Esophagus muscularis mucosa (tissue), 4 donors: ENCODE measurements around the gene ALKBH4. TPM values are rescaled to one million over a fixed set of nuclear protein-coding genes. Genes with fewer than 3 reads are reported as not detected.

ENCODE experiments used
- DNase-seq: peaks from one replicate; pipeline ENCODE4 v3.0.0-alpha.2; 2017; ENCODE audit errors: extremely low spot score
- H3K27ac ChIP-seq, 4 donors: fragments of 200-600 bp; sonication (generic); replicated peaks in 1 of 4; 1 replicate in 3 of 4; 2 replicates in 1 of 4; pipeline ENCODE4 v1.5.1; 2016 to 2019; ENCODE audit warnings: mild to moderate bottlenecking in 1 of 4
- H3K27me3 ChIP-seq, 4 donors: fragments of 200-600 bp; sonication (generic); one replicate each; pipeline versions ENCODE4 v1.5.1 to v1.6.0; 2016 to 2019
- H3K36me3 ChIP-seq, 4 donors: fragments of 200-600 bp; sonication (generic); one replicate each; pipeline ENCODE4 v1.5.1; 2016 to 2019
- H3K4me1 ChIP-seq, 4 donors: fragments of 200-600 bp; sonication (generic); one replicate each; pipeline ENCODE4 v1.5.1; 2016 to 2019
- H3K4me3 ChIP-seq, 4 donors: fragments of 200-600 bp; sonication (generic); 1 replicate in 2 of 4; 2 replicates in 2 of 4; pipeline ENCODE4 v1.5.1; 2016 to 2019; ENCODE audit warnings: mild to moderate bottlenecking in 4 of 4, moderate library complexity in 1 of 4
- H3K9me3 ChIP-seq, 4 donors: fragments of 200-600 bp; sonication (generic); 1 replicate in 3 of 4; 2 replicates in 1 of 4; pipeline ENCODE4 v1.5.1; 2016 to 2019
- EP300 ChIP-seq: sonication (generic); formaldehyde crosslinking; IDR thresholded peaks from one replicate; pipeline ENCODE4 v1.6.1; 2017; ENCODE audit warnings: antibody characterized with exemption
- POLR2A ChIP-seq: fragments of 450-650 bp; IDR thresholded peaks from one replicate; pipeline ENCODE4 v1.6.1; 2017; ENCODE audit warnings: antibody characterized with exemption, moderate library complexity, mild to moderate bottlenecking, low read depth
- POLR2AphosphoS5 ChIP-seq, 2 donors: sonication (generic); formaldehyde crosslinking; IDR thresholded peaks; one replicate each; pipeline ENCODE4 v1.6.1; 2017; ENCODE audit warnings: antibody characterized with exemption in 2 of 2
- WGBS: methylation state at CpG from one replicate; pipeline ENCODE4 v1.1.5; 2018; 5-methylcytosine and 5-hydroxymethylcytosine counted together
- intact Hi-C: fragments of 100-400 bp; cut with DNase I; formaldehyde crosslinking; loops from one replicate; pipeline ENCODE4 v1.15.1; 2023
- total RNA-seq, 4 donors: library from RNA; depleted of rRNA; stranded (reverse); fragments of >200 nt; gene quantifications; one replicate each; pipeline versions ENCODE4 v1.1.0 to v1.2.1, GENCODE V29; 2016
- TF ChIP-seq, protein P1 (sequence below), 3 experiments: fragments of 200-600 bp in 2 of 3; fragments of 450-650 bp in 1 of 3; sonication (generic) in 2 of 3; IDR thresholded peaks; one replicate each; pipeline ENCODE4 v1.5.1; 2017 to 2019; ENCODE audit warnings: antibody characterized with exemption in 3 of 3, mild to moderate bottlenecking in 2 of 3, moderate library complexity in 1 of 3

The ALKBH4 gene
- total RNA-seq, 4 donors from 2014 or later, result 8.3 to 19.4 (median 16.0) TPM

DNA sequence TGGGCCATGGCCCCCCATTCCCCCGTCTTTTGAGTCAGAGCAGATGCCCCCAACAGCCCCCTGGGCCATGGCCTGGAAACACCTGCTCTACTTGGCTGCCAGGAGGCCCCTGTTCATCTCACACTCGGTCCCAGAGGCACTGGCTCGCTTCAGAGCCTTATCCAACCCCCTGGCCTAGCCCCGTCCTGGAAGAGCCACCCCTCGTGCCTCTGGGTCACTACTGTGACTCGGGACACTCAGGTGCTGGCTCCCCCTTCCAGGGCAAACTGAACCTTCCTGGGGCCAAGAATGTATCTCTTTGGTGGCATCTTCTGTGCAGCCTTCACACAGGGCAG lies 7.1 kb upstream of the ALKBH4 start:
- no peaks in the 10 kb centered on the region for H3K9me3 ChIP-seq
- H3K27ac ChIP-seq, result no peak overlapping the region
- peaks cover 7 to 77% (median 57%) of the 10 kb centered on the region in 4 donors for H3K36me3 ChIP-seq
- intact Hi-C loops, result no loop called here
- H3K4me1 ChIP-seq, result peaks cover 0 to 11% (median 5%) of the 10 kb centered on the region in 4 donors
- H3K27me3 ChIP-seq, result no peaks in the 10 kb centered on the region
- no peak for DNase-seq
- H3K4me3 ChIP-seq, result no peak overlapping the region
- TF ChIP-seq, protein P1, sequence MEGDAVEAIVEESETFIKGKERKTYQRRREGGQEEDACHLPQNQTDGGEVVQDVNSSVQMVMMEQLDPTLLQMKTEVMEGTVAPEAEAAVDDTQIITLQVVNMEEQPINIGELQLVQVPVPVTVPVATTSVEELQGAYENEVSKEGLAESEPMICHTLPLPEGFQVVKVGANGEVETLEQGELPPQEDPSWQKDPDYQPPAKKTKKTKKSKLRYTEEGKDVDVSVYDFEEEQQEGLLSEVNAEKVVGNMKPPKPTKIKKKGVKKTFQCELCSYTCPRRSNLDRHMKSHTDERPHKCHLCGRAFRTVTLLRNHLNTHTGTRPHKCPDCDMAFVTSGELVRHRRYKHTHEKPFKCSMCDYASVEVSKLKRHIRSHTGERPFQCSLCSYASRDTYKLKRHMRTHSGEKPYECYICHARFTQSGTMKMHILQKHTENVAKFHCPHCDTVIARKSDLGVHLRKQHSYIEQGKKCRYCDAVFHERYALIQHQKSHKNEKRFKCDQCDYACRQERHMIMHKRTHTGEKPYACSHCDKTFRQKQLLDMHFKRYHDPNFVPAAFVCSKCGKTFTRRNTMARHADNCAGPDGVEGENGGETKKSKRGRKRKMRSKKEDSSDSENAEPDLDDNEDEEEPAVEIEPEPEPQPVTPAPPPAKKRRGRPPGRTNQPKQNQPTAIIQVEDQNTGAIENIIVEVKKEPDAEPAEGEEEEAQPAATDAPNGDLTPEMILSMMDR (IDR thresholded peaks at IDR 0.05), result no peak
- no peak for TF ChIP-seq EP300
- TF ChIP-seq POLR2AphosphoS5 (IDR thresholded peaks at IDR 0.05), result no peak
- TF ChIP-seq POLR2A, result no peak
- 79% methylated on average over 6 of the region's 6 CpGs for WGBS

DNA sequence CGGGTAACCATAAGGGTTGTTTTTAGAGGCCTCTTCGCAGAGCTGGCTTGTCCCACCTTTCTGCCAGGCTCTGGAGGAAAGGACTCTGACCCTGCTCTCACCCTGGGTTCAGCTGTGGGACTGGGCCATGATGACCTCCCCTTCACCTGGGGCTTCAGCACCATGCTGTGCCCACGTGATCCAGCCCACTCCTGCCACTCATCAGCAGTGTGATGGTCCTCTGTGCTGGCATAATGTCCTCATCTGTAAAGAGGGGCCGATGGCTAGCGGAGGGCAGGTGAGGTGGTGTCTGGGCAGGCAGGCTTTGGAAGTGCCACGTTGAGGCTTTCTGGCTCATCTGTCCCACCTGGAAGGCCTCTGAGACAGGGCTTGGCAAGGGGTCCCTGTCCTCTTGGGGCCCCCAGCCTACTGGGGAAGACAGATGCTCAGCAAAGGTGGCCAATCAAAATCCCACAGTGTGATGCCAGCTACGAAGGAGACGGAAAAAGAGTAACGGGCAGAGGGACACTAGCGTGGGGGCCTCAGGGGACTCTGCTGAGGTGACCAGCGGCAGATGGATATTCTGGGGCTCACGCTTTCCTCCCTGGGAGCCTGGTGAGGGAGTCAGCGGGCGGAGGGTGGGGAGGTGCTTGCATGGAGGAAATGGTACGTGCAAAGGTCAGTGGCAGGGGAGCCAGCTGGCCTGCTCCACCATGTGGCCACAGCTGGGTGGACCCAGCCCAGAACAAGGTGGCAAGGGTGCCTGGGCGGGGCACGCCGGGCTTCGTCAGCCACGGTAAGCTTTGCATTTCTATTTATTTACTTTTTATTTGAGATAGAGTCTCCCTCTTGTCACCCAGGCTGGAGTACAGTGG lies 5.5 kb upstream of the ALKBH4 start:
- no peak for TF ChIP-seq POLR2A
- TF ChIP-seq, protein P1 (IDR thresholded peaks at IDR 0.05), result no peak
- TF ChIP-seq EP300, result no peak
- TF ChIP-seq POLR2AphosphoS5 (IDR thresholded peaks at IDR 0.05), result no peak
- DNase-seq, result no peak
- Histone ChIP-seq H3K4me3 (no peak overlapping the region), H3K27me3 (no peaks in the 10 kb centered on the region), H3K4me1 (peaks cover 4 to 26% (median 18%) of the 10 kb centered on the region in 4 donors), H3K9me3 (no peaks in the 10 kb centered on the region), H3K36me3 (peaks cover 7 to 72% (median 54%) of the 10 kb centered on the region in 4 donors), H3K27ac (no peak overlapping the region)
- WGBS, result 84% methylated on average over 20 of the region's 20 CpGs
- intact Hi-C loops, result no loop called here

GRCh38 chr7:102469351-102469971 lies 4.8 kb upstream of the ALKBH4 start:
- H3K27ac ChIP-seq, result no peak overlapping the region
- H3K9me3 ChIP-seq, result no peaks in the 10 kb centered on the region
- TF ChIP-seq POLR2A (no peak), EP300 (no peak), POLR2AphosphoS5 (IDR thresholded peaks at IDR 0.05) (no peak)
- TF ChIP-seq, protein P1 (IDR thresholded peaks at IDR 0.05), result no peak
- DNase-seq, result no peak
- peaks cover 4 to 27% (median 18%) of the 10 kb centered on the region in 4 donors for H3K4me1 ChIP-seq
- no peak overlapping the region for H3K4me3 ChIP-seq
- no peaks in the 10 kb centered on the region for H3K27me3 ChIP-seq
- intact Hi-C loops, result no loop called here
- WGBS, result 80% methylated on average over 24 of the region's 24 CpGs
- H3K36me3 ChIP-seq, result peaks cover 7 to 68% (median 52%) of the 10 kb centered on the region in 4 donors

DNA sequence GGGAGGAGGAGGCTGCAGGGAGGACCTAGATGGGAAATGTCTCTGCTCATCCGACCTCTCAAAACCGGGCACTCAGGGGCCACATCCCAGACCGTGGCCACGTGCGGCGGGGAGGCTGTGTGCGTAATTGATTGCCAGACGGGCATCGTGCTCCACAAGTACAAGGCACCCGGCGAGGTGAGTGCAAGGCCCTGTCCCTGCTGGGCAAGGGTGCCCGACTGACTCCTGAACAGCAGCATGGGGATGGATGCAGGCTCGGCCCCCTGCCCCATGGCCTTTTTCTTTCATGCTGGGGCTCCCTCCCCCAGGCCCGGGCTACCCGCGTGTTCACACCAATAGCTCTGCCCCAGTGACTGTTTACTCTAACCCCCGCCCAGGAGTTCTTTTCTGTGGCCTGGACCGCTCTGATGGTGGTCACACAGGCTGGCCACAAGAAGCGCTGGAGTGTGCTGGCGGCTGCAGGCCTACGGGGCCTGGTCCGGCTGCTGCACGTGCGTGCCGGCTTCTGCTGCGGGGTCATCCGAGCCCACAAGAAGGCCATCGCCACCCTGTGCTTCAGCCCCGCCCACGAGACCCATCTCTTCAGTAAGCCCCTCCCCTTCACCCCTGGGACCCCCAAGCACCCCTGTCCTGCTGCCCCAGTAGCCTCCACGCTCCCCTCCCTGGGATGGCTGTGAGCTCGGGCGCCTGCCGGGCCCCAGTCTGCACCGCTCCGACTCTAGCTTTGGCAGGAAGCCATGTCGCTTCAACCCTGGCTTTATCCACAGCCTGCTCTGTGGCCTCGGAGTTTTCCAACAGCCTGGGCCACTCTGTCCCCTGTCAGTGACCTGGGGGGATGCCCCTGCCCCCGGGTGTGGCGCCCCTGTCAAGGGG lies 4.1 kb upstream of the ALKBH4 start:
- Histone ChIP-seq H3K36me3 (peaks cover 7 to 63% (median 48%) of the 10 kb centered on the region in 4 donors), H3K27me3 (no peaks in the 10 kb centered on the region), H3K4me1 (peaks cover 11 to 33% (median 24%) of the 10 kb centered on the region in 4 donors), H3K4me3 (no peak overlapping the region), H3K27ac (no peak overlapping the region), H3K9me3 (no peaks in the 10 kb centered on the region)
- TF ChIP-seq EP300, result no peak
- no peak for TF ChIP-seq POLR2A
- TF ChIP-seq, protein P1 (IDR thresholded peaks at IDR 0.05), result no peak
- TF ChIP-seq POLR2AphosphoS5 (IDR thresholded peaks at IDR 0.05), result no peak
- no peak for DNase-seq
- intact Hi-C loops, result no loop called here
- WGBS, result 85% methylated on average over 33 of the region's 40 CpGs
